GM08714 (cell line): ENCODE data around the gene EFNA2.
"Not testable (repeated sequence)": the region's sequence is repeated elsewhere in the genome, so short reads cannot be mapped to it uniquely, and the experiment has no call there.

Experiments
- H3K4me3 ChIP-seq: fragments of 200-500 bp; sonication (Bioruptor generic); 2 replicates; pipeline ENCODE4 v1.5.1; 2014; ENCODE audit warnings: mild to moderate bottlenecking, low read length, inconsistent platforms
- ZNF274 ChIP-seq: IDR thresholded peaks from 2 replicates; pipeline ENCODE4 v1.6.1; 2012; ENCODE audit warnings: mild to moderate bottlenecking, low read depth, low read length

The EFNA2 gene

DNA sequence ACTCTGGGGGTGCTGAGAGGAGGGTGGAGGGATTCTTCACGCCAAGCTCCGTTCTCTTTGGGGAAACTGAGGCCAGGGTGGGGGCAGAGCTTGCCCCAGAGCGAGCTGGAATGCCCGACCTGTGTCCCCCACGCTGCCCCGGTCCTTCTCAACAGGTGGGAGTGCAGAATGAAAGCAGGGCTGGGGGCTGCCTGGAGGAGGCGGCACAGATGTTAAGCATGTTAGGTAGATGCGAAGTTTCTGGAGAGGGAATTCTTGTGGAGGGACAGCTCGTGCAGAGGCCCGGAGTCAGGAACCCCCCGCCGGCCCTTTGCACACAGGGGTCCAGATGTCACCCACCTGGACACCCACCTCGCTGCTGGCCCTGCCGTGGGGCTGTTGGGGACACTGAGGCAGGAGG is 9.0 kb downstream of the EFNA2 start:
- no peak for TF ChIP-seq ZNF274
- H3K4me3 ChIP-seq = no peak overlapping the region

- no peak for TF ChIP-seq ZNF274
- H3K4me3 ChIP-seq = no peak overlapping the region
These were observed 9.7 kb downstream of the EFNA2 start for GRCh38 chr19:1295169-1296012.

- no peak overlapping the region for H3K4me3 ChIP-seq
- no peak for TF ChIP-seq ZNF274
These were observed 10.4 kb downstream of the EFNA2 start for GRCh38 chr19:1296078-1296477.

- no peak for TF ChIP-seq ZNF274
- no peak overlapping the region for H3K4me3 ChIP-seq
These were observed 11.1 kb downstream of the EFNA2 start for GRCh38 chr19:1296575-1297271.

GRCh38 chr19:1298235-1298634 is 12.6 kb downstream of the EFNA2 start:
- no peak overlapping the region for H3K4me3 ChIP-seq
- no peak for TF ChIP-seq ZNF274

- H3K4me3 ChIP-seq = no peak overlapping the region
- no peak for TF ChIP-seq ZNF274
These were observed 14.1 kb downstream of the EFNA2 start for GRCh38 chr19:1299801-1300200.

DNA sequence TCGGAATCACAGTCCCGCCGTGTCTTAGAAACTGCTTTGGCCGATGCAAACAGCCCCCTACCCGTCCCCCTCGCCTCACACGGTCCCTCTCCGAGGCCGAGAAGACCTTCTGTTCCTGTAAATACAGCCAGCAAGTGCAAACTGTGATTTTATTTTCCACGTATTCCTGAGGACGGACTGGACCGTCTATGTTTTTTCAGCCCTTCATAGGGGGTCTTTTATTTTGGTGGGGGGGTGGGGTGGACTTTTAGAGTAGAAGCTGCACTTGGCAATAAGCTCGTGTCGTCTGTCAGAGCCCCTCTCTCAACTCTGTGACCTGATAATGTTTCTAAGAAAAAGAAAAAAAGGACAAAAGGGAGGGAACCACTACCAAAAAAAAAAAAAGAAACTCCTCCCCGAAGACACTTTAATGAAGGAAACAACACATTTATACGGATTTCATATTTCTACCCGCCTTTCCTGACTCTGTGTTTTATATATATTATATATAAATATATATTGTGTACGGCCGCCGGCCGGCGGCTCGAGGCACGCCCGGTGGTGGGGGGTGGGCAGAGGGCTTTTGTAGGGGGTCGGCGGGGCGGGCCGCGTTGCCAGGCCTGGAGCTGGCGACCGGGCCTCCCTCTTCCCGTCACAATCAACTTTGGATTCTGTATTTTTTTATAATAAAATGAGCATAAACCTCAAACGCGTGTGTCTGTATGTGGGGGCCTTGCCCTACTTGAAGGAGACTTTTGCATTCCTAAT is 15.2 kb downstream of the EFNA2 start:
- H3K4me3 ChIP-seq = no peak overlapping the region
- no peak for TF ChIP-seq ZNF274

DNA sequence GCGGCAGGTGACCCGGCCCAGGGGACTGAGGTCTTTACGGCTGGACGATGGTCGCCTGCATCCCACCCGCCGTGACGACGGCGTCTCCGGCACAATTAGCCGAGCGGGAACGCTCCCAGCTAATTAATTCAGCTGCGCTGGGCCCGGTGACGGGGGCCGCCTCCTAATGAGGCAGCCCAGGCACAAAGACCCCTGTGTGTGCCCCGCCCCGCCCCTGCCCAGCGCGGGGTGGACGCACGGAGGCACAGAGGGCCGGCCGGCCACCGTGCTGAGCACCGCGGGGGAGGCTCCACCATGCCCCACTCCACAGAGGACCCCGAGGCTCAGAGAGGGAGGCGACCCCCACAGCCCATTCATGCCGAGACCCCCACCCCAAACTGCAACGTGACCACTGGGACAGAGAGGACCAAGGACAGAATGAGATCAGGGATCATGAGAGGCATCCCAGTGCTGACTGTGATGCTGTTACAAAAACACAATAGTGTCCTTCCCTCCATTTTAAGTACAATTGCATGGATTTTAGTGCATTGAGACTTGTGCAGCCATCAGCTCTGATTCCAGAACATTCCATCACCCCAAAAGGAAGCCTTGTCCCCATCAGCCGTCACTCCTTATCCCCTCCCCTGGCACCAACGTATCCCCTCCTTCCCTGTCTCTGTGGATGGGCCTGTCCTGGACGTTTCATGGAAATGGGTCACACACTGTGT is 17.0 kb downstream of the EFNA2 start:
- no peak for TF ChIP-seq ZNF274
- no peak overlapping the region for H3K4me3 ChIP-seq

GRCh38 chr19:1304197-1304924 is 18.7 kb downstream of the EFNA2 start:
- no peak for TF ChIP-seq ZNF274
- no peak overlapping the region for H3K4me3 ChIP-seq

DNA sequence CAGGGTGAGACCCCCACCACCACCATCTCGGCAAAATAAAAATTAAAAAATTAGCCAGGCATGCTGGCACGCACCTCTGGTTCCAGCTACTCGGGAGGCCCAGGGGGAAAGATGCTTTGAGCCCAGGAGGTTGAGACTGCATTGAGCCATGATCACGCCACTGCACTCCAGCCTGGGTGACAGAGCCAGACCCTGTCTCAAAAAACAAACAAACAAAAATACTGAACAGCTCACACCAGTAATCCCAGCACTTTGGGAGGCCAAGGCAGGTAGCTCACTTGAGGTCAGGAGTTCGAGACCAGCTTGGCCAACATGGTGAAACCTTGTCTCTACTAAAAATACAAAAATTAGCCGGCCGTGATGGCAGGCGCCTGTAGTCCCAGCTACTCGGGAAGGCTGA is 19.7 kb downstream of the EFNA2 start:
- not testable (repeated sequence) for H3K4me3 ChIP-seq

GRCh38 chr19:1307320-1307719 is 21.6 kb downstream of the EFNA2 start:
- no peak for TF ChIP-seq ZNF274
- H3K4me3 ChIP-seq = peak overlapping the region; percentile 12; the same call in 1 of the 2 replicates

- H3K4me3 ChIP-seq = peak overlapping the region; percentile 12; the same call in 1 of the 2 replicates
- TF ChIP-seq ZNF274 = no peak
These were observed 22.2 kb downstream of the EFNA2 start for GRCh38 chr19:1307755-1308303.

DNA sequence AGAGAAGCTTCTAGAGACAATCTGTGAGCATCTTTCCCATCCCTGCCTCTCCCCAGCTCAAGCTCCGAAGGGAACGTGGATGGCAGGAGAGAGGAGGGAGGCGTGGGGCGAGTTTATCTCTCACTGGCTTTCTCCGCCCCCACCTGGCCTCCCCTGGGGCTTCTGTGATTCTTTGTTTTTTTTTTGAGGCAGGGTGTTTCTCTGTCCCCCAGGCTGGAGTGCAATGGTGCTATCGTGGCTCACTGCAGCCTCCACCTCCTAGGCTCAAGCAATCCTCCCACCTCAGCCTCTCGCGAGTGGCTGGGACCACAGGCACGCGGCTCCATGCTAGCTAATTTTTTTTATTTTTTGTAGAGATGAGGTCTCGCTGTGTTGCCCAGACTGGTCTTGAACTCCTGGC is 23.0 kb downstream of the EFNA2 start:
- TF ChIP-seq ZNF274 = no peak
- H3K4me3 ChIP-seq = no peak overlapping the region
